Keratinocyte (primary cell): ENCODE results near the gene SNAP29. TPM values are rescaled to one million over a fixed set of nuclear protein-coding genes. Genes with fewer than 3 reads are reported as not detected.
"Not testable (repeated sequence)": the region's sequence is repeated elsewhere in the genome, so short reads cannot be mapped to it uniquely, and the experiment has no call there.

Experiments
- DNase-seq: peaks from one replicate; pipeline ENCODE4 v3.0.0-alpha.2; 2011; ENCODE audit warnings: low read depth, missing footprints, low spot score
- FAIRE-seq: peaks from 2 replicates; lab custom pipeline; 2011; peaks lifted over from hg19 to GRCh38; lab: Jason Lieb, UNC
- H2AFZ ChIP-seq: 2 replicates; pipeline ENCODE4 v1.6.0; 2012; ENCODE audit warnings: low read length, control low read depth, inconsistent platforms; ENCODE audit not compliant: control insufficient read depth
- H3K27ac ChIP-seq: 2 replicates; pipeline ENCODE4 v1.5.1; 2011; ENCODE audit warnings: low read length; ENCODE audit not compliant: control insufficient read depth, insufficient read depth
- H3K27me3 ChIP-seq: 3 replicates; pipeline ENCODE4 v1.6.0; 2011; ENCODE audit warnings: low read length; ENCODE audit not compliant: control insufficient read depth, insufficient read depth; ENCODE audit errors: extremely low read depth
- H3K36me3 ChIP-seq, 2 experiments: 2 replicates in 1 of 2; 3 replicates in 1 of 2; pipeline ENCODE4 v1.5.1; 2011; ENCODE audit warnings: low read length in 2 of 2, mild to moderate bottlenecking in 1 of 2; ENCODE audit not compliant: control insufficient read depth in 2 of 2, insufficient read depth in 2 of 2; ENCODE audit errors: extremely low read depth in 1 of 2
- H3K4me1 ChIP-seq: 3 replicates; pipeline ENCODE4 v1.5.1; 2011; ENCODE audit warnings: low read length; ENCODE audit not compliant: control insufficient read depth, insufficient read depth; ENCODE audit errors: extremely low read depth
- H3K4me2 ChIP-seq: 3 replicates; pipeline ENCODE4 v1.6.0; 2011; ENCODE audit warnings: low read depth, low read length; ENCODE audit not compliant: control insufficient read depth, insufficient read depth; ENCODE audit errors: extremely low read depth
- H3K4me3 ChIP-seq, 3 experiments: fragments of 200-600 bp in 1 of 3; sonication (generic) in 1 of 3; 2 replicates in 2 of 3; 3 replicates in 1 of 3; pipeline ENCODE4 v1.5.1; 2011 to 2016; ENCODE audit warnings: low read length in 3 of 3, mild to moderate bottlenecking in 3 of 3, control low read depth in 2 of 3, inconsistent platforms in 1 of 3, low read depth in 1 of 3, mixed read lengths in 1 of 3, mixed run types in 1 of 3, moderate library complexity in 1 of 3; ENCODE audit not compliant: control insufficient read depth in 2 of 3, insufficient read depth in 2 of 3; ENCODE audit errors: extremely low read depth in 1 of 3
- H3K79me2 ChIP-seq: 2 replicates; pipeline ENCODE4 v1.6.0; 2012; ENCODE audit warnings: low read length; ENCODE audit not compliant: control insufficient read depth, insufficient read depth
- H3K9ac ChIP-seq: 3 replicates; pipeline ENCODE4 v1.6.0; 2011; ENCODE audit warnings: low read length; ENCODE audit not compliant: control insufficient read depth, insufficient read depth; ENCODE audit errors: extremely low read depth
- H3K9me1 ChIP-seq: 3 replicates; pipeline ENCODE4 v1.6.0; 2011; ENCODE audit warnings: low read length; ENCODE audit not compliant: control insufficient read depth, insufficient read depth; ENCODE audit errors: extremely low read depth
- H3K9me3 ChIP-seq: 2 replicates; pipeline ENCODE4 v1.5.1; 2012; ENCODE audit warnings: low read depth, low read length; ENCODE audit not compliant: control insufficient read depth
- H4K20me1 ChIP-seq: 3 replicates; pipeline ENCODE4 v1.6.0; 2011; ENCODE audit warnings: low read length; ENCODE audit not compliant: control insufficient read depth, insufficient read depth; ENCODE audit errors: extremely low read depth
- CTCF ChIP-seq, 3 experiments: IDR thresholded peaks in 1 of 3; conservative IDR thresholded peaks in 1 of 3; optimal IDR thresholded peaks in 1 of 3; 2 replicates in 2 of 3; 3 replicates in 1 of 3; pipeline versions ENCODE3 to v1.5.1; 2011; ENCODE audit warnings: low read length in 3 of 3, mild to moderate bottlenecking in 3 of 3, moderate library complexity in 2 of 3, control low read depth in 1 of 3, inconsistent platforms in 1 of 3; ENCODE audit not compliant: insufficient read depth in 2 of 3; ENCODE audit errors: extremely low read depth in 1 of 3
- EZH2 ChIP-seq: IDR thresholded peaks from one replicate; pipeline ENCODE4 v1.6.1; 2012; ENCODE audit warnings: inconsistent platforms, mild to moderate bottlenecking, low read length, moderate library complexity
- dilution Hi-C: fragments of 300-500 bp; cut with MboI; formaldehyde crosslinking; loops from one replicate; pipeline ENCODE4 v1.7.0; 2020; ENCODE audit warnings: low sequenced_read_pairs; ENCODE audit not compliant: extremely low pct_ligation_motif_present
- polyA plus RNA-seq, 5 experiments: library from polyadenylated mRNA; depleted of rRNA in 3 of 5; stranded (reverse) in 3 of 5; stranded (forward) in 1 of 5; unstranded in 1 of 5; fragments of >200 nt; gene quantifications; 1 replicate in 1 of 5; 2 replicates in 3 of 5; 3 replicates in 1 of 5; pipeline versions ENCODE4 v1.2.1 to v1.2.3, GENCODE V29; 2011 to 2012; ENCODE audit warnings: missing spikeins in 2 of 5, low read depth in 1 of 5, low replicate concordance in 1 of 5

SNAP29 gene
- polyA plus RNA-seq, 1 donor (not counting 4 experiments of a cell fraction or from before 2014, with no cell fraction given): 36.5 TPM

GRCh38 chr22:20819471-20819870 lies 39.3 kb upstream of the SNAP29 start:
- H3K9me1 ChIP-seq: no peaks in the 10 kb centered on the region
- no peak overlapping the region for H2AFZ ChIP-seq
- FAIRE-seq (no peak), DNase-seq (no peak)
- no peaks in the 10 kb centered on the region for H3K79me2 ChIP-seq
- dilution Hi-C loops: no loop called here
- no peak overlapping the region for H3K4me3 ChIP-seq
- H3K4me2 ChIP-seq: no peak overlapping the region
- H3K27me3 ChIP-seq: no peaks in the 10 kb centered on the region
- no peak overlapping the region for H3K9ac ChIP-seq
- TF ChIP-seq CTCF (optimal IDR thresholded peaks at IDR 0.05 in 1 of 3, IDR thresholded peaks at IDR 0.05 in 1 of 3, conservative IDR thresholded peaks at IDR 0.05 in 1 of 3; ENCODE audit: extremely low read depth in 1 of 3, insufficient read depth in 2 of 3, low read length in 3 of 3) (no peak), EZH2 (no peak)
- H3K27ac ChIP-seq: no peak overlapping the region
- H3K36me3 ChIP-seq: peaks cover 8 to 11% of the 10 kb centered on the region in 2 experiments
- H3K9me3 ChIP-seq: no peaks in the 10 kb centered on the region
- H4K20me1 ChIP-seq: no peaks in the 10 kb centered on the region
- H3K4me1 ChIP-seq: no peaks in the 10 kb centered on the region

DNA sequence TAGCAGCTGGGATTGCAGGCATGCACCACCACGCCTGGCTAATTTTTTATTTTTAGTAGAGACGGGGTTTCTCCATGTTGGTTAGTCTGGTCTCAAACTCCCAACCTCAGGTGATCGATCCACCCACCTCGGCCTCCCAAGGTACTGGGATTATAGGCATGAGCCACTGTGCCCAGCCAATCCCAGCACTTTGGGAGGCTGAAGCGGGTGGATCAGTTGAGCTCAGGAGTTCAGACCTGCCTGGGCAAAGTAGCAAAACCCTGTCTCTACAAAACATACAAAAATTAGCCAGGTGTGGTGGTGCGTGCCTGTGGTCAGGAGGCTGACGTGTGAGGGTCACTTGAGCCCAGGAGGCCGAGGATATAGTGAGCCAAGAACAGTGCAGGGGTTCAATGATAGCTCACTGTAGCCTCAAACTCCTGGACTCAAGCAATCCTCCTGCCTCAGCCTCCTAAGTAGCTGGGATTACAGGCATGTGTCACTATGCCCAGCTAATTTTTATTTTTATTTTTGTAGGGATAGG lies 37.0 kb upstream of the SNAP29 start:
- H3K79me2 ChIP-seq, H3K27me3 ChIP-seq, H3K36me3 ChIP-seq, dilution Hi-C loops, H2AFZ ChIP-seq, H3K4me3 ChIP-seq, H3K27ac ChIP-seq, H3K4me1 ChIP-seq, H3K9me3 ChIP-seq, H3K4me2 ChIP-seq, FAIRE-seq, H3K9me1 ChIP-seq, H4K20me1 ChIP-seq, DNase-seq, H3K9ac ChIP-seq: not testable (repeated sequence)

DNA sequence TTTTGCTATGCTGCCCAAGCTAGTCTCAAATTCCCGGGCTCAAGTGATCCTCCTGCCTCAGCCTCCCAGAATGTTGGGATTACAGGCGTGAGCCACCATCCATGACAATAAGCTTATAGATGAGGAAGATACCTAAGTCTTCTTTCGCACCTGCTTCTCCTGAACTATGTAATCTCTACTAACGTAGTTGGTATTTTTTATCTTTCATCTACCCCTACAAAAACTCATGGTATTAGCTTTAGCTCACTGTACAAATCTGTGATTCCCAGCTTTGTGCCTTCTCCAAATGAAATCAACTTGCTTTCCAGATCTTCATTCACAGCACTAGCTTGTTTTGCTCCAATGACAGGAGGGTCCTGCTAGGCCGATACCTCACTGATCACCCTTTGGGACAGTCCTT lies 36.6 kb upstream of the SNAP29 start:
- Histone ChIP-seq H3K9me1 (no peaks in the 10 kb centered on the region), H3K27me3 (no peaks in the 10 kb centered on the region), H3K4me1 (no peaks in the 10 kb centered on the region), H3K9me3 (no peaks in the 10 kb centered on the region), H2AFZ (no peak overlapping the region), H3K36me3 (peaks cover 8% of the 10 kb centered on the region in 2 experiments), H3K27ac (no peak overlapping the region), H4K20me1 (no peaks in the 10 kb centered on the region), H3K4me3 (no peak overlapping the region), H3K4me2 (no peak overlapping the region), H3K79me2 (no peaks in the 10 kb centered on the region), H3K9ac (no peak overlapping the region)
- dilution Hi-C loops: no loop called here
- no peak for FAIRE-seq
- DNase-seq: no peak
- TF ChIP-seq EZH2: no peak
- TF ChIP-seq CTCF (optimal IDR thresholded peaks at IDR 0.05 in 1 of 3, IDR thresholded peaks at IDR 0.05 in 1 of 3, conservative IDR thresholded peaks at IDR 0.05 in 1 of 3; ENCODE audit: extremely low read depth in 1 of 3, insufficient read depth in 2 of 3, low read length in 3 of 3): no peak
